Fibroblast of skin of right quadriceps (primary cell): ENCODE measurements around the gene GLT1D1.
"Not testable (repeated sequence)": the region's sequence is repeated elsewhere in the genome, so short reads cannot be mapped to it uniquely, and the experiment has no call there.

Source experiments
- DNase-seq: peaks from one replicate; pipeline ENCODE4 v3.0.0-alpha.2; 2013

The GLT1D1 gene

GRCh38 chr12:128852885-128853599 lies at the start of gene GLT1D1:
Gene GLT1D1, plus strand, starts transcription at chr12:128853478. Its CDS starts 104 bp downstream, at chr12:128853582.
- no peak for DNase-seq

GRCh38 chr12:128803788-128804187 lies 49.5 kb upstream of the GLT1D1 start:
- DNase-seq = no peak

GRCh38 chr12:128804762-128805161 lies 48.5 kb upstream of the GLT1D1 start:
- DNase-seq = no peak

GRCh38 chr12:128805406-128805805 lies 47.9 kb upstream of the GLT1D1 start:
- DNase-seq = not testable (repeated sequence)

- DNase-seq = no peak
Observed at GRCh38 chr12:128806573-128806972, 46.7 kb upstream of the GLT1D1 start.

GRCh38 chr12:128807161-128807724 lies 46.0 kb upstream of the GLT1D1 start:
- no peak for DNase-seq

DNA sequence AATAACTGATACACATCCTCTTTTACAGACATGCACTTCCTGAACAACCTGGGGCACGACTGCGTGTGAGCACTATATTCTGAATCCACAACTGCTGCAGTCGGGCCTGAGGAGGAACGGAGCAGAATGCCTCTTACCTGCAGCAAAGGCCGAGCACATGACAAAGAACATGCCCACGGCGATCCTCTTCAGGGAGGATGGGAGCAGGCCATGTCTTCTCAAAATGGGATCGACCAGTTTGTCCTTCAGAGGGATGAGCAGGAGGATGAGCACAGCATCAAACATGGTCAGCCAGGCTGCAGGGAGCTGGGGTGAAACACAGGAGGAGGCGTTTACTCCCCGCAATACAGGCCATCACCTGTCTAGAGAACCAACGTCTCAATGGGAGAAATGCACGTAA lies 44.6 kb upstream of the GLT1D1 start:
- DNase-seq = no peak

DNA sequence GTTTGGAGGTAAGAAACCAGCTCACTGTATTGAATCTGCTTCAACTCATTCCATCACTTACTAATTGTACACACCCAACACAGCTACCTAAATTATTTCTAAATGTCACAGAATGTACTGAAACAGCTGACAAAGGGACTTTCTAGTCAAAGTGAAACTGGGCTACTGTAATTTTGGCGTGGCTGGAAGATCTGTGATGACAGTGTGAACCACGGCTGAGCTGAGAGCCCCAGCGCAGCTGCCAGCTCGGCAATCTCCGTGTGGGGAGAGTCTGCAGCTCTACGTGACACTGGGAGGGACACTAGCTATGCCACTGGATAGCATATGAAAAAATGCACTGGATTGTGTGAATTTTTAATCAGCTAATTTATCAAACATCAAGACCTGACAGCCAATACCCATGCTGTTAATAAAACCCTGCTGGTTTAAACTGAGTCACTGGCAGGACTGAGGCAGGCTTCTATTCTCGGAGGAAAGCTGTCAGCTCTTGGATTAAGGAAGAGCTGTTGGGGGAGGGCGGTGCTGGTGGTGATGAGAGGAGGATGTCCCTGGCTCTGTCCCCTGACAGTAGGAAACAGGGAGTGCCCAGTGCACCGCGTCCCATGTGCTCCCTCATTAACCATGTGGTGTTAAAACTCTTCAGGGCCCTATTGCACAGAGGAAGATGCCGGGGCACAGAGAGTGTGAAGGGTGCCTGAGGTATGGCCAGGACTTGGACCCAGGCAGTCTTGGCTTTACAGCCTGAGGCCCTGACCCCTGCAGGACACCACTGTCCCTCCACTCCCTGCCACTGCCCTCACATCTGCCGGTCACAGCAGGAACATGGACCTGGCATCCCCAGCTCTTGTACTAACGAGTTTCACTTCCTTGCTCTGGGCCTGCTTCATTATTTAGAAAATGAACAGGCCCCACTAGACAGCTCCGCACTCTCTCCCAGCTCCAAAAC lies 42.8 kb upstream of the GLT1D1 start:
- peak; percentile 39 for DNase-seq

DNA sequence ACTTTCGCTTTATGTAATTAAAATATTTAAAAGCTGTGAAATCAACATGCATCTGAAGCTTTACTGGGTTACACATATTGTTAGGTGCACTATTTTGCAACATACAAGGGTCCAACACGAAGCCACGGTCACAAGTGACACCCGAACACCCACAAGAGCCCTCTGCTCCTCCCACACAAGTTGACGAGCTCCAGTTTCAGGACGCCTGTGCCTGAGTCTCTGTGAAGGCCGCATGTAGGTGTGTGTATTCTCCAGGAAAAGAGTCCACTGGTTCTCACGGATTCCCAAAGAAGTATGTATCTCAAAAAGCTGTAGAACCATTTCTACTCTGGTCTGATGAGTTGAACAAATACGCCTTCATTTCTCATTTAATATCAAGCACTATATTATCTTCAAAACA lies 41.5 kb upstream of the GLT1D1 start:
- DNase-seq = no peak

GRCh38 chr12:128813392-128813791 lies 39.9 kb upstream of the GLT1D1 start:
- no peak for DNase-seq

DNA sequence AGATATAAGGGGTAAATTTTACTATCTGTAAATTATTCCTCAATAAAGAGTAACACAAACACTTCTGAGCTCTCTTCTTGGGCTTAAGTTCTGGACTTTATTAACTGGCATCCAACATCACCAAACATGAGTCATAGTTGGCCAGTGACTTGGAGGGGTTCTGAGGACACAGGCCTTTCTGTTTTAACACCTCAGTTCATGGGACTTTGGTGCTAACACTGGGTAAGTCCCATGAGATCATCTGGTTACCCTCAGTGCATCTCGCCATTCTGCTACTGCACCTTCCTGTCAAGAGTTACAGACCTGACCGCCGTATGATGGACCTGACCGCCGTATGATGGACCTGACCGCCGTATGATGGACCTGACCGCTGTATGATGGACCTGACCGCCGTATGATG lies 39.4 kb upstream of the GLT1D1 start:
- DNase-seq = no peak

GRCh38 chr12:128814411-128815261 lies 38.6 kb upstream of the GLT1D1 start:
- DNase-seq = no peak

DNA sequence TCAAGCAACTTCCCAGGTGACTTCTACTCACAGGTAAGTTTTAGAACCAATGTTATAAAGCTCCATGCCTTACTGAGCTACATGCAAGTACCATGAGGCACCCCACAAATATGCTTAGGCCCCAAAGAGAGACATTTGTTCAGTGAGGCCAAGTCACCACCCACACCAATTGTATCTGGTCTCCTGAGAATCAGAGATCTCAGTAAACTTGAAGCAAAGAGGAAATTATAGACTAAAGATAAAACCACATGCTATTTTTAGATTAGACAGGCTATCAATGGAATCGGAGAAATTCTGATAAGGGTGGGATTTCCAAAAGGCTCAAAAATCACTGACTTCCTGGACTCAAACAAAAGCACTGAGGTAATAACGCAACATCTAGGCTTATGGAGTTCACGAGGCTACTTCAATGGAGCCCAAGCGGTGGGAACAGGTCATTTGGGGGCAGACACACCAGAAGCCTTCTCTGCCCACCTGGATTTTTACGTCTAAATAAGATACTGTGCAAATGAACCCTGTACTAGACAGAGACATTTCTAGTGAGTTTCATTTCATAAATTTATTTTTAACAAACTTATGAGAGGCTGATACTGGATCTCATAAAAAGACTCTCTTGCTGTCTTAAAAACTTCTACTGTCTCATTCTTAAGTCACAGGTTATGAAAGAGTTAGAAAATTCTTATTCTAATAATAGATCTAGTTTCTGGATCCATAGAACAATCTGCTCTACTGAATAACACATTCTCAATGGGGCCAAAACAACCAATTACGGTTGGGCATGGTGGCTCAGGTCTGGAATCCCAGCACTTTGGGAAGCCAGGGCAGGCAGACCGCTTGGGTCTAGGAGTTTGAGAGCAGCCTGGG lies 37.3 kb upstream of the GLT1D1 start:
- DNase-seq = no peak

DNA sequence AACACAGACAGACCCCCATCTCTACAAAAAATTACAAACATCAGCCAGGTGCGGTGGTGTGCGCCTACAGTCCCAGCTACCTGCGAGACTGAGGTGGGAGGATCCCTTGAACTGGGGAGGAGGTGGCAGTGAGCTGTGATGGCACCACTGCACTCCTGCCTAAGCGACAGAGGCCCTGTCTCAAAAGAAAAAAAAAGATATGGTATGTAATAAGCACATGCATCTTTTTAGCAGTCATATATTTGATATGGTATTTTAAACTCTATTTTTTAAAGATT lies 36.7 kb upstream of the GLT1D1 start:
- DNase-seq = no peak

DNA sequence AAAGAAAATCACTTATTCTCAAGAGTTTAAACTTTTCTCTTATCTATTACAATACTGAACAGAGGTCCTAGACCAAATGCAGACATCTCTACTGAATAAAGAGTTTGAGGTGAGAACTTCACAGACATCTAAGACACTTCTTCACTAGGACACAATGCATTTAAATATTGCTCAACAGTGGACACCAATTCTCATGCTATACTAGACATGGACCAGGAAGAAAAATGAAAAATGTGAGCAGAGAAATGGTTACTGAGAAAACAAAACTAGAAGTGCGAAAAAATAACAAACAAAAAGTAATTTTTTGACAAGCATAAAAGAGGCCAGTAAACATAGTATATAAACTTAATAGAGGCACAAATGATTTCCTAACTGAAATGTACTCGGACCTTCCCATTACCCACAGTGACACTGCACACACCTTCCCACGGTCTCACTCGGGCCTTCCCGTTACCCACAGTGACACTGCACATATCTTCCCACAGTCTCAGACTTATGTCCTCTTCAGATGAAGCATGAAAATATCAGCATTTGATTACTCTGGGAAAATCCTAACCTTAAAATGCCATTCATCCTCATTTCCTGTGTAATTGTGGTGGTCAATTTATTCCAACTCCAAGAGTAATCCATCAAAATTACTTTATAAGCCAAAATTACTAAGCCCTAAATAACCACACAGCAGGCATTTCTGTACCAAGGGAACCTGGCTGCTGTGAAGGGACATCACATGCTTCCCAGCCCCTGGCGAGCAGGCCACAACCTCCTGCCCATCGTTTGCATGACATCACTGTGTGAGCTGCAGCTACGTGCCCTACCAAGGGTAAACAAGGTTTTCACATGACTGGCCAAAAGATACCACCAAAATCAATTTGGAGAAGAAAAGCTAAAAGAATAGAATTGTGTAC lies 35.9 kb upstream of the GLT1D1 start:
- no peak for DNase-seq

- peak; percentile 38 for DNase-seq
Observed at GRCh38 chr12:128818065-128819022, 34.9 kb upstream of the GLT1D1 start.

- no peak for DNase-seq
Observed at GRCh38 chr12:128819293-128820144, 33.8 kb upstream of the GLT1D1 start.

DNA sequence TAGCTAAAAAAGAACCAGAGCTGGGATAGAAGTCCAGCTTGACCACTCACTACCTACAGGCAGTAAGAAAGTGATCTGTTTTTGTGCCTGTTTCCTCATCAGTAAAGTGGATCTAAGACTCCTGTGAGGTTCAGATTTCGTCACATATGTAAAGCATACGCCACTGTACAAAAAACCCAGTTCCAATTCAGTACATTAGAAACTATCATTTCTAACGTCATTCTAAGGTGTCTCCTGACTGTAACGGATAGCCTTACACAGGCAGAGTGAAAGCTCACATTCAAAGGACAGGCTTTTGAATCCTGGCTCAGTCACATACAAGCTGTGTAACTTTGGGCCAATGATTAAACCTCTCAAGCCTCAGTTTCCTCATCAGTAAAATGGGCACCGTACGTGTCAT lies 33.0 kb upstream of the GLT1D1 start:
- no peak for DNase-seq
